ENCODE results near the gene RTN4RL2.

Gene RTN4RL2

DNA sequence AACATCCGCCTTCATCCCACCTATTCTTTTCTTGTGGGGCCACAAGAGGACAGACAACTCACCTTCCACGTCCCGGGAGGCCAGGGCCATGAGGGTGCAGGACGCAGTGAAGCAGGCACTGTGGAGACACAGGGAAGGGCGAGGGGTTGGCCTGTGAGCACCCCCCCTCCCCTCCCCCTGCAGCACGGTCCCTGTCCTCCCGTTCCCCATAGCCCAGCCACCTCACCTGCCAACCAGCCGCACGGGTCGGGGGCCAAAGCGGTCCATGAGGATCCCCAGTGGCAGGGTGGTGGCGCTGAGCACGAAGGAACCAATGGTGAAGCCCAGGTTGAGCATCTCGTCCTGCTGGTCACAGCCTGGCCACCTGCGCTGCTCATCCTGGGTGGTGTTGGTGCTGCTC, 40.6 kb downstream of the RTN4RL2 start:
- Histone ChIP-seq H3K4me1 (ENCODE audit: control insufficient read depth in 1 of 2, insufficient read depth in 1 of 2, low read depth in 1 of 2, low read length in 1 of 2) (peaks cover 6 to 9% of the 10 kb centered on the region in 2 experiments), H3K9me3 (no peaks in the 10 kb centered on the region), H3K27ac (no peak overlapping the region), H3K36me3 (peaks cover 7% of the 10 kb centered on the region), H3K4me3 (ENCODE audit: low read depth in 1 of 2, low read length in 1 of 2) (no peak overlapping the region), H3K27me3 (no peaks in the 10 kb centered on the region)
- TF ChIP-seq, protein P1, sequence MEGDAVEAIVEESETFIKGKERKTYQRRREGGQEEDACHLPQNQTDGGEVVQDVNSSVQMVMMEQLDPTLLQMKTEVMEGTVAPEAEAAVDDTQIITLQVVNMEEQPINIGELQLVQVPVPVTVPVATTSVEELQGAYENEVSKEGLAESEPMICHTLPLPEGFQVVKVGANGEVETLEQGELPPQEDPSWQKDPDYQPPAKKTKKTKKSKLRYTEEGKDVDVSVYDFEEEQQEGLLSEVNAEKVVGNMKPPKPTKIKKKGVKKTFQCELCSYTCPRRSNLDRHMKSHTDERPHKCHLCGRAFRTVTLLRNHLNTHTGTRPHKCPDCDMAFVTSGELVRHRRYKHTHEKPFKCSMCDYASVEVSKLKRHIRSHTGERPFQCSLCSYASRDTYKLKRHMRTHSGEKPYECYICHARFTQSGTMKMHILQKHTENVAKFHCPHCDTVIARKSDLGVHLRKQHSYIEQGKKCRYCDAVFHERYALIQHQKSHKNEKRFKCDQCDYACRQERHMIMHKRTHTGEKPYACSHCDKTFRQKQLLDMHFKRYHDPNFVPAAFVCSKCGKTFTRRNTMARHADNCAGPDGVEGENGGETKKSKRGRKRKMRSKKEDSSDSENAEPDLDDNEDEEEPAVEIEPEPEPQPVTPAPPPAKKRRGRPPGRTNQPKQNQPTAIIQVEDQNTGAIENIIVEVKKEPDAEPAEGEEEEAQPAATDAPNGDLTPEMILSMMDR (IDR thresholded peaks at IDR 0.05), result no peak

DNA sequence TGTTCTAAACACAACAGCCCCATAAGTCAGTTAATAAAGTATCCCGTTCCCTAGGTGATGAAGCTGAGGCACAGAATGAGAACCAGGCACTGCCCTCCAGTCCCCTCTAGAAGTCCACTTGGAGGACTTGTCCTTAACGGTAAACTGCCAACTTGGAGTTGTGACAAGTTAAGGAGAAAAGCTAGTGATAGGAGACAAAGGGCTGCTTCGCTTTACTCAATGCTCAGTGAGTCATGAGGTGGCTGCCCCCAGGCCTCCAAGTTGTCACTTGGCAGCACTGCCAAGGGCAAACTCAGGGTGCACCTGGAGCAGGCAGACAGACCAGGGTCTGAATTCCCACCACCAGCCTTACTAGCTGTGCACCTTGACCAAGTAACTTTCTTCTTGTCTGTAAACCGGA, 41.6 kb downstream of the RTN4RL2 start:
- Histone ChIP-seq H3K4me3 (ENCODE audit: low read depth in 1 of 2, low read length in 1 of 2) (no peak overlapping the region), H3K36me3 (peaks cover 7% of the 10 kb centered on the region)
- TF ChIP-seq, protein P1 (IDR thresholded peaks at IDR 0.05), result no peak

DNA sequence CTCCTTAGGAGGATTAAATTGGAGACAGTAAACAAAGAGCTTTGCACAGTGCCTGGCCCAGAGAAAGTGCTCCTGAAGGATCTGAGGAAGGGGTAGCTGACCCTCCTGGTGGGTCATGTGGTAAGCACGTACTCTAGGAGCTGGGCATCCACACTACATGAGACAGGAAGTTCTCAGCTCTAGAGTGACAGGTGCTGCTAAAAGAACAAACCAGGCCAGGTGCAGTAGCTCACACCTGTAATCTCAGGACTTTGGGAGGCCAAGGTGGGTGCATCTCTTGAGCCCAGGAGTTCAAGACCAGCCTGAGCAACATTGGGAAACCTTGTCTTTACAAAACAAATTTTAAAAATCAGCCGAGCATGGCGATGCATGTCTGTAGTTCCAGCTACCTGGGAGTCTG, 42.0 kb downstream of the RTN4RL2 start:
- Histone ChIP-seq H3K36me3 (peaks cover 7% of the 10 kb centered on the region), H3K4me3 (ENCODE audit: low read depth in 1 of 2, low read length in 1 of 2) (no peak overlapping the region)
- TF ChIP-seq, protein P1 (IDR thresholded peaks at IDR 0.05), result no peak

More for the DNA sequence above, 41.6 kb downstream of the RTN4RL2 start:
- Histone ChIP-seq H3K4me1 (ENCODE audit: control insufficient read depth in 1 of 2, insufficient read depth in 1 of 2, low read depth in 1 of 2, low read length in 1 of 2) (peaks cover 6 to 9% of the 10 kb centered on the region in 2 experiments), H3K9me3 (no peaks in the 10 kb centered on the region), H3K27ac (no peak overlapping the region), H3K27me3 (no peaks in the 10 kb centered on the region)

DNA sequence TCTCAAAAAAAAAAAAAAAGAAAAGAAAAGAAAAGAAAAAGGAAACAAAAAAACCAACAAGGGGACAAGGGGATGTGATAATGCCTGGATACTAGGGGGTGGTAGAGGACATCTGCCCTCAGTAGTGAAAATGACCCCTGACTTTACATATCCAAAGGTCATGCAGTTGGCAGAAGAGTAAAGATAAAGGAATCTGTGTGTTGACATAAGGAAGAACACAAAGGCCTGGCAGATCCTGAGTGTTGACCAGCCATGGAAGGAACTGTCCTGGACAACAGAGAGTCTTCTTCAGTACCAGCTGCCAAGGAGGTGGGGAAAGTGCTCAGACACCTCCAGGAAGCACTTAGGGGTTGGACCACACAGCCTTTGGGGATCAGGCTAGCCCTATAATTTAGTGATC, 42.5 kb downstream of the RTN4RL2 start:
- H3K4me1 ChIP-seq (ENCODE audit: control insufficient read depth in 1 of 2, insufficient read depth in 1 of 2, low read depth in 1 of 2, low read length in 1 of 2), result peaks cover 6 to 9% of the 10 kb centered on the region in 2 experiments
- no peak overlapping the region for H3K4me3 ChIP-seq (ENCODE audit: low read depth in 1 of 2, low read length in 1 of 2)
- TF ChIP-seq, protein P1 (IDR thresholded peaks at IDR 0.05), result no peak
- H3K36me3 ChIP-seq, result peaks cover 7% of the 10 kb centered on the region
- H3K9me3 ChIP-seq, result no peaks in the 10 kb centered on the region
- no peak overlapping the region for H3K27ac ChIP-seq
- no peaks in the 10 kb centered on the region for H3K27me3 ChIP-seq

More for the DNA sequence above, 42.0 kb downstream of the RTN4RL2 start:
- no peaks in the 10 kb centered on the region for H3K27me3 ChIP-seq
- H3K4me1 ChIP-seq (ENCODE audit: control insufficient read depth in 1 of 2, insufficient read depth in 1 of 2, low read depth in 1 of 2, low read length in 1 of 2), result peaks cover 6 to 9% of the 10 kb centered on the region in 2 experiments
- no peak overlapping the region for H3K27ac ChIP-seq
- H3K9me3 ChIP-seq, result no peaks in the 10 kb centered on the region

DNA sequence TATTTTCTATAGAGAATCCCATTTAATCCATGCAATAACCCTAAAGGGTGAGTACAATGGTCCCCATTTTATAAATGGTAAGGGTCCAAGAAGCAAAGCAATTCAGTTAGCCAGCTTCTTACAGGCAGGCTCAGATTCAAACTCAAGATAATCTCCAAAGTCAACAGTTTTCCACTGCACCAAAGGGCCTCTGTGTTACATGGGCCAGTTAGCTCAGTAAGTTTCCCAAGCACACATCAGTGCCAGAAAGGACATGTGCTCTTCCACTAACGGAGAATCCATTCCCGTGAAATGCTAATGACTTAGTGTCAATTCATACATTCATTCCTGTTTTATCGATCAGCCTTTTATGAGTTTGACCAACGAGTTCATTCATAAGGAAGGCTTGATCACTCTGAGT, 44.2 kb downstream of the RTN4RL2 start:
- Histone ChIP-seq H3K36me3 (peaks cover 7% of the 10 kb centered on the region), H3K27me3 (no peaks in the 10 kb centered on the region), H3K4me3 (ENCODE audit: low read depth in 1 of 2, low read length in 1 of 2) (no peak overlapping the region), H3K9me3 (no peaks in the 10 kb centered on the region), H3K27ac (no peak overlapping the region), H3K4me1 (ENCODE audit: control insufficient read depth in 1 of 2, insufficient read depth in 1 of 2, low read depth in 1 of 2, low read length in 1 of 2) (peaks cover 3 to 5% of the 10 kb centered on the region in 2 experiments)
- TF ChIP-seq, protein P1 (IDR thresholded peaks at IDR 0.05), result no peak

DNA sequence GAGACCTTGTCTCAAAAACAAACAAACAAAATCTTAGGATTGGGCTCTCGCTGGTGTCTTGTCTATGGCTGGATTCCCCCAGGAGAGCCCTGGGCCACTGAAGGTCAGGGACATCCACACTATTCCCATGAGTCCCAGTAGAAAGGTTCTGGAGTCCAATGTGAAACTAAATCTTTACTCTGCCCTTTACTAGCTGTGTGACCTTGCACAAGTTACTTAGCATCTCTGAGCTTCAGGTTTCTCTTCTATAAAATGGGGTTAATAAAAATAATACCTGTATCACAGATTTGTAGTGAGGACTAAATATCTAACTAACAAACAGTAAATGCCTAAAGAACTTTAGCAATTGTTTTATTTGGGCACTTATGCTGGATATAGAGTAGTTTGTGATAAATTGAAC, 46.2 kb downstream of the RTN4RL2 start:
- H3K27me3 ChIP-seq, result no peaks in the 10 kb centered on the region
- no peak overlapping the region for H3K27ac ChIP-seq
- no peaks in the 10 kb centered on the region for H3K4me1 ChIP-seq (ENCODE audit: control insufficient read depth in 1 of 2, insufficient read depth in 1 of 2, low read depth in 1 of 2, low read length in 1 of 2)
- peaks cover 7% of the 10 kb centered on the region for H3K36me3 ChIP-seq
- H3K9me3 ChIP-seq, result no peaks in the 10 kb centered on the region
- TF ChIP-seq, protein P1 (IDR thresholded peaks at IDR 0.05), result no peak
- no peak overlapping the region for H3K4me3 ChIP-seq (ENCODE audit: low read depth in 1 of 2, low read length in 1 of 2)
